Omental fat pad (tissue), 4 donors: ENCODE results near the gene RAB3D. TPM values are rescaled to one million over a fixed set of nuclear protein-coding genes. Genes with fewer than 3 reads are reported as not detected.
"Not testable (repeated sequence)": the region's sequence is repeated elsewhere in the genome, so short reads cannot be mapped to it uniquely, and the experiment has no call there.

Experiments used
- ATAC-seq: fragments of 150-250 bp; one replicate; pipeline ENCODE4 v1.9.1; 2016; ENCODE audit warnings: mild to moderate bottlenecking, moderate library complexity; ENCODE audit not compliant: low FRiP score
- DNase-seq: peaks from one replicate; pipeline ENCODE4 v3.0.0-alpha.2; 2019; ENCODE audit warnings: low spot score
- CTCF ChIP-seq, 3 donors: fragments of 450-650 bp; IDR thresholded peaks; one replicate each; pipeline ENCODE4 v1.5.1; 2016 to 2017; ENCODE audit warnings: antibody characterized with exemption in 3 of 3, mild to moderate bottlenecking in 3 of 3, moderate library complexity in 2 of 3
- total RNA-seq, 4 donors: library from RNA; depleted of rRNA; stranded (reverse); fragments of >200 nt; gene quantifications; one replicate each; pipeline ENCODE4 v1.1.0, GENCODE V29; 2016

RAB3D gene
- total RNA-seq, 4 donors from 2014 or later = 8.6 to 33.3 (median 16.8) TPM

- TF ChIP-seq CTCF (IDR thresholded peaks at IDR 0.05) = no peak
- ATAC-seq = no peak
- no peak for DNase-seq
Measured at GRCh38 chr19:11359421-11359820, 20.0 kb upstream of the RAB3D start.

GRCh38 chr19:11356676-11357550 lies 17.5 kb upstream of the RAB3D start:
- TF ChIP-seq CTCF (IDR thresholded peaks at IDR 0.05) = no peak
- ATAC-seq (no peak), DNase-seq (no peak)

- ATAC-seq = no peak
- DNase-seq = no peak
- TF ChIP-seq CTCF (IDR thresholded peaks at IDR 0.05) = no peak
Measured at GRCh38 chr19:11356074-11356397, 16.6 kb upstream of the RAB3D start.

- ATAC-seq (peak; percentile 83), DNase-seq (peak; percentile 97)
- TF ChIP-seq CTCF (IDR thresholded peaks at IDR 0.05) = no peak
Measured at GRCh38 chr19:11355160-11356073, 16.0 kb upstream of the RAB3D start, which contains the start of gene PLPPR2. Gene PLPPR2 (plus strand): TSS chr19:11355432. CDS start chr19:11357674, 2,242 bp downstream.

GRCh38 chr19:11354102-11354501 lies 14.6 kb upstream of the RAB3D start:
- ATAC-seq, DNase-seq: not testable (repeated sequence)

GRCh38 chr19:11349171-11349570 lies 9.7 kb upstream of the RAB3D start:
- TF ChIP-seq CTCF (IDR thresholded peaks at IDR 0.05) = no peak
- no peak for ATAC-seq
- no peak for DNase-seq

- DNase-seq = no peak
- TF ChIP-seq CTCF (IDR thresholded peaks at IDR 0.05) = no peak
- ATAC-seq = no peak
Measured at GRCh38 chr19:11347546-11348039, 8.1 kb upstream of the RAB3D start.
